Suprapubic skin (tissue), 4 donors: Measurements from ENCODE around the gene DPP10.

ENCODE experiments used
- EP300 ChIP-seq: sonication (generic); formaldehyde crosslinking; IDR thresholded peaks from one replicate; pipeline ENCODE4 v1.6.1; 2017; ENCODE audit warnings: antibody characterized with exemption
- POLR2AphosphoS5 ChIP-seq, 3 donors: sonication (generic); formaldehyde crosslinking; IDR thresholded peaks; one replicate each; pipeline ENCODE4 v1.6.1; 2017; ENCODE audit warnings: antibody characterized with exemption in 3 of 3
- TF ChIP-seq, protein P1 (sequence below), 2 donors: fragments of 200-600 bp in 1 of 2; fragments of 450-650 bp in 1 of 2; sonication (generic) in 1 of 2; IDR thresholded peaks; one replicate each; pipeline ENCODE4 v1.5.1; 2016 to 2019; ENCODE audit warnings: antibody characterized with exemption in 2 of 2, mild to moderate bottlenecking in 1 of 2, moderate library complexity in 1 of 2

DNA sequence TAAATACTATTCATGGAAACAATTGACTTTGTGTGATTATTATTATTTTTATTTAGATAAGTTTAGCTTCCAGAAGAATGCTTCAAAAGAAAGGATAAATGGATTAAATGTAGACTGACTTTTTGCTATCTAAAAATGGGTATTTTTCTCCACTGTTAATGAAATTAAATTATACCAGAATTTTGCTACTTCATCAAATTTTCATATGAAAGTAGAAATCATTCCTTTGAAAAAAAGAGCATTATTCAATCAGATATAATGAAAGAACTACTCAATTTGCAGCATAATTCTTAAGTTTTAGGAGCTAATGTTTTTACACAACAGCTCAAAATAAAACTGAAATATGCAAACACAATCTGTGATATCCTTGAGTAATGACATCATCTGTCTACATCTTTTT, 1424.6 kb downstream of the DPP10 start:
- TF ChIP-seq POLR2AphosphoS5 (IDR thresholded peaks at IDR 0.05) = no peak
- TF ChIP-seq, protein P1, sequence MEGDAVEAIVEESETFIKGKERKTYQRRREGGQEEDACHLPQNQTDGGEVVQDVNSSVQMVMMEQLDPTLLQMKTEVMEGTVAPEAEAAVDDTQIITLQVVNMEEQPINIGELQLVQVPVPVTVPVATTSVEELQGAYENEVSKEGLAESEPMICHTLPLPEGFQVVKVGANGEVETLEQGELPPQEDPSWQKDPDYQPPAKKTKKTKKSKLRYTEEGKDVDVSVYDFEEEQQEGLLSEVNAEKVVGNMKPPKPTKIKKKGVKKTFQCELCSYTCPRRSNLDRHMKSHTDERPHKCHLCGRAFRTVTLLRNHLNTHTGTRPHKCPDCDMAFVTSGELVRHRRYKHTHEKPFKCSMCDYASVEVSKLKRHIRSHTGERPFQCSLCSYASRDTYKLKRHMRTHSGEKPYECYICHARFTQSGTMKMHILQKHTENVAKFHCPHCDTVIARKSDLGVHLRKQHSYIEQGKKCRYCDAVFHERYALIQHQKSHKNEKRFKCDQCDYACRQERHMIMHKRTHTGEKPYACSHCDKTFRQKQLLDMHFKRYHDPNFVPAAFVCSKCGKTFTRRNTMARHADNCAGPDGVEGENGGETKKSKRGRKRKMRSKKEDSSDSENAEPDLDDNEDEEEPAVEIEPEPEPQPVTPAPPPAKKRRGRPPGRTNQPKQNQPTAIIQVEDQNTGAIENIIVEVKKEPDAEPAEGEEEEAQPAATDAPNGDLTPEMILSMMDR (IDR thresholded peaks at IDR 0.05) = no peak
- TF ChIP-seq EP300 = no peak
